NCI-H345 (cell line): Measurements from ENCODE around the gene GGN.
"Not testable (repeated sequence)": the region's sequence is repeated elsewhere in the genome, so short reads cannot be mapped to it uniquely, and the experiment has no call there.

Experiments
- DNase-seq: peaks from one replicate; lab custom pipeline; 2025; lab: John Stamatoyannopoulos, UW

GGN gene

GRCh38 chr19:38386971-38387549 is 774 bp downstream of the GGN start:
- no peak for DNase-seq

DNA sequence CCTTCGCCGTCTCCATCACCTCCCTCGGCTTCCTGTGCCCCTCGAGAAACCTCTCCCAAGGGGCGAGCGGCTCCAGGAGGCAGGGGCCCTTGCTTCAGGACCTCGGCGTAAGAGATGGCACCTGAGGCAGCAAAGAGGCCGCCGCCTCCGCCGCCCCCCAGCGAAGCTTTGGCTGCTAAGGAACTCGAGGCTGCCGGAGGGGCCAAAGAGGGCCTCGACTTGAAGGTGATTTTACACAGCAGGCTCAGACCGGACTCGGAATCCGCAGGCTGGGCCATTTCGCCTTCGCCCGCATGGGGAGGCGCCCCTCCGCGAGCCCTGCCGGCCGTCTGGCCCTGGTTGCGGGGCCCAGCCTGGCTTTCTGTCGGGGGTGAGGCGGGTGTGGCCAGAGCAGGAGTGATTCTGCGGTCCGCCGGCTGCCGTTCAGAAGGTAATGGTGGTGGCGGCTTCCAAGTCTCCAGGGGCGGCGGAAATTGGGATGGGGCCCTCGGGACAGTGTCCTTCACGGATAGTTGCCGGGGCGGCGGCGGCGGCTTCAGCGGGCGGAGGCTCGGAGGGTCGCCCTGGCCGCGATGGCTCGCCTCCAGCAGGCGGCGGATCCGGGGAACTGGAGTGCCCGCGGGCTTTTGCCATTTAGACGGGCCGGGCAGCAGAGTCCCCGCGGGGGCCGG is 1.4 kb downstream of the GGN start:
- DNase-seq, result no peak

DNA sequence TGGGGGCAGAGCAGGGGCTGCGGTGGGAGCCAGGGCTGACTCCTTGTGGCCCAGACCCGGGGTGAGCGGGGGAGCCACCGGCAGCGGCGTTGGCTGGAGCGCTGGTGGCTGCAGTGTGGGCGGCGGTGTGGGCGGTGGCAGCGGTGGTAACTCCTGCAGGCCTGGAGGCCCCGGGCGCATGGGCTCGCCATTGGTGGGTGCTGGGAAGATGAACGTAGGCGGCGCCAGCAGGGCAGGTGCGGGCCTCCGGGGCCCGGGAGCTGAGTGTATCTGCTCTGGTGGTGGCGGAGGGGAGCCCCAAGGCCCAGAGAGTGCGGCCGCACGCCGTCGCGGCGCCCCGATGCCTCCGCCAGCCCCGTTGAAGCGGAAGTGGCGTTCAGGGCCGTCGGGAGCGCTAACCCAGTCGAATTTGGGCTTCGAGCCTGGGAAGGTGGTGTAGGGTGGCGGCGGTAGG is 2.0 kb downstream of the GGN start:
- no peak for DNase-seq

- no peak for DNase-seq
These were observed 2.6 kb downstream of the GGN start for GRCh38 chr19:38385057-38385803.

DNA sequence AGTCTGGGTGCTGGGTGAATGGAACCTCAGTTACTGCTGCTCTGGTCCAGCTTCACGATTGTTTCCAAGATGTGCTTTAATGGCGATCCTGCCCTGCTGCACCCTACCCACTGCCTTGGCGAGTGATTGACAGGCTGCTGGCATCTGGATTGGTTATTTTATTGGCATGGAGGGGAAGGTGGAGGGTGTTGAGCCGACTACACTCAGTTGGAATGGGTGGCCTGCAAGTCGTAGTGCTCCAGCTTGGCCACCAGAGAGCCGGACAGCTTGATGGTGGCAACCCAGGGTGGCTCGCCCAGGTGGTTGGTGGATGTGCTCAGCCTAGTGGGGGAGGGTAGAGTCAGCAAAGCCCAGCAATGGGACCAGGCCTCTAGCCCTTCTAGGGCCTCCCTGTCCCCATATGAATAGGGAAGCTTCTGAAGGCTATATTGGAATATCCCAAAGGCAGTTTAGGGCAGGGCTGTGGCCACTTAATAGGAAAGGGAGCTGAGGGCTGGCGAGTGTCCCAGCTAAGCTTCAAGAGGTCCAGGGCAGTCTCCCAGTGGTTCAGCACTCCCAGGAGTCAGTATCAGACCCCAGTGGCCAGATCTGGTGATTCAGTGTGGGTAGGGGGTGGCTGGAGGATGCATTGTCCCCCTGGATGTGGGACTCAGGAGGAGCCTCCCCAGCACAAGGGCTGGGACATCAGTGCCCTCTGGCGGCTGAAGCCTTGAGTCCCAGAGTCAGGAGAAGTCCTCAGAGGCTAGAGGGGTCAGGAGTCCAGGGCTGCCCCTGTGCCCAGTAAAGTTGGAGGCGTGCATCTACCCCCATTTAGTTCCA is 3.4 kb downstream of the GGN start:
- DNase-seq, result no peak

GRCh38 chr19:38383743-38384142 is 4.1 kb downstream of the GGN start:
- DNase-seq, result no peak

DNA sequence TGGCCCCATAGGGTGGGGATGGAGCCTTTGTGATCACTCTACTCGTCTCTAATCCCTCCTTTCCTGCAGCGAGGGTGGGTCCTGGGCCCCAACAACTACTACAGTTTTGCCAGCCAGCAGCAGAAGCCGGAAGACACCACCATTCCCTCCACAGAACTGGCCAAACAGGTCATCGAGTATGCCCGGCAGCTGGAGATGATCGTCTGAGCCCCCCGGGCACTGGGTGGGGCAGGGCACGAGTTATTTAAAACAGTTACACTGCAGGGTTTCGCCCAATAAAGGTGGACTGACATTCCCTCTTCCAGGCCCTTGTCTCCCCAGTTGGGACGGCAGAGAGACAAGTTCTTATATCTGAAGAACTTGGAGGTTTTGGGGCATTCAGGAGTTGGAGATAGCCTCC is 4.7 kb downstream of the GGN start:
- DNase-seq, result no peak

DNA sequence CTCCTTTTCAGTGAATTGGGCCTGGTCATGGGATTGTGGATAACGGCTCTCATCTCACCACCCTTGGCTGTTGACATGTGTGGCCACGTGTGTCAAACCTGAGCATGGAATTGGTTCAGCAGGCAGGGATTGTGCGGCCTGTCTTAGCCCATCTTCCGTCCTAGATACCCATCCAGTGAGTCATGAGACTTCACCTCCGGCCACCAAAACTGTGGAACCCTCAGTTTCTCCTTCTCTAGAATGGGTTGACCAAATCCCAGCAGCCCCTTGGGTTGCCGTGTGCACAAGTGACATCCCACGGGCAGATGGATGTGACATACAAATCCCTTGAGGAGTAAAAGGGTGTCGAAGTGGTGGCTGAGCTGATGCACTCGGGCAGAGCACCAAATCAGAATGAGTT is 6.7 kb downstream of the GGN start:
- no peak for DNase-seq

DNA sequence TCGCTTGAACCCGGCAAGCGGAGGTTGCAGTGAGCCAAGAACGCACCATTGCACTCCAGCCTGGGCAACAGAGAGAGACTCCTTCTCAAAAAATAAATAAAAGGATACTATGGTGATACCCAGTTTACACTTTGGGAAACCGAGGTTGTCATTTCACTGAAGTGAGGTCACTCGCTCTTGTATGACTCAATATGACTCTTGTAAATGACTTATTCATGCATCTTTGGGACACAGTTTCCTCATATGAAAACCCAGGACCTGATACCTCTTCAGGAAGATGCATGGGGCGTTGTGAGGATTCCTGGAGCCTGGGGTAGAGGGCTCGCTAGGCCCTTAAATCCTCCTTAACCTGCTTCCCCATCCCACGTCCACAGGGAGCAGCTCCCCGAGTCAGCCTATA is 9.0 kb downstream of the GGN start:
- DNase-seq, result no peak

DNA sequence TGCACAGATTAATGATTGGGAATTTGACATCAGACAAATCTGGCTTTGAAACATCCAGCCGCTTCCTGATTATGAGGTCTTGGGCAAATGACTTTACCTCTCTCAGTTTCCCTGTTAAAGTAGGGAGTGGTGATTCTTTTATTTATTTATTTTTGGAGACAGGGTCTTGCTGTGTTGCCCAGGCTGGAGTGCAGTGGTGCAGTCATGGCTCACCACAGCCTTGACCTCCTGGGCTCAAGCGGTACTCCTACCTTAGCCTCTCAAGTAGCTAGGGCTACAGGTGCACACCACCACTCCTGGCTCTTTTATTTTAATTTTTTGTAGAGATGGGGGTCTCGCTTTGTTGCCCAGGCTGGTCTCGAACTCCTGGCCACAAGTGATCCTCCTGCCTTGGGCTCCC is 10.8 kb downstream of the GGN start:
- DNase-seq, result no peak

- DNase-seq, result no peak
These were observed 11.3 kb downstream of the GGN start for GRCh38 chr19:38376576-38376975.

DNA sequence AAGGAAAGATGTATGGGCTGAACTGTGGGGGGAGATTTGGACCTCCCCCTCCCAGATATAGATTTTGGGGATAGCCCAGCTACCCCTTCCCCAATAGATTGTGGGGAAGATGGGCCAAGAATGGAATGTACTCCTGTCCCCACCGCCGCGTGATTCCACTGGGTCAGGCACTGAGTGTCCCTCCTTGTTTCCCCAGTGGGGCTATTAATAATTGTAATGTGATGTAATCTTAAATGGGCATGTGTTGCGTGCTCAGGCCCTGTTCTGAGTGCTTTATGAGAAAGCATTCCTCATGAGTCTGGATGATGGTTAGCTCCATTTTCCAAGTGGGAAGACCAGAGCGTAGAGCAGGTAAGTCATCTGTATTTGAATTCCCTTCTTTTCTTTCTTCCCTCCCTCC is 12.1 kb downstream of the GGN start:
- no peak for DNase-seq

GRCh38 chr19:38375098-38375493 is 12.7 kb downstream of the GGN start:
- DNase-seq, result no peak

DNA sequence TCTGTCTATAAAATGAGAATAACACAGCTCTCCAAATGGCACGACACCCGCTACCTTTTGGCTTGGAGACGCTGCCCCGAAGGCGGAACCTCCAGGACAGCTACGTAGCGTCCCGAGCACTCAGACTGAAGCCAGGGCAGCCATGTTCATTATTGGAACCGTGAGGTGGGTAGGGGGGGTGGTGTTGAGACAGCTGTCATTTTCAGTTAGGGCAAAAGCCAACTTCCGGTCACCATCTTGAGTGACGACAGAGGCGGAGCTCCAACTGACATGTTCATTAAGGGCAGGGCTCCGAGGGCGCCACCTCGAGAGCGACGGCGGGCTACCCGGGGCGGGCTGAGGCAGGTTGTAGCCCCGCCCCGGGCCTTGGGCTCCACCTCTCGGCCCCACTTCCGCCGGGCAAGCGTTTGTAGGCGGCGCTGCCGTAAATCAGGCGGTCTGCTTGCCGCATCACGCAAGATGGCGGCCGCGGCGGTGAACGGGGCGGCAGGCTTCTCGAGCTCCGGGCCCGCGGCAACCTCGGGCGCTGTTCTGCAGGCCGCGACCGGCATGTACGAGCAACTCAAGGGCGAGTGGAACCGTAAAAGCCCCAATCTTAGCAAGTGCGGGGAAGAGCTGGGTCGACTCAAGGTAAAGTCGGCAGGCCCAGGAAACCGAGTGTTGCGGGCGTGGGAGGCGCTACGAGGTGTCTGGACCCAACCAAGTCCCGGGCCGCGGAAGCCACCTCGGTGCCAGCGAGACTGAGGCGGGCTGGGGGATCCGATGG is 13.3 kb downstream of the GGN start, which contains the start of gene PSMD8:
PSMD8 (plus strand) TSS at position 240 of the 766 bp plus-strand sequence; CDS start at position 271, 31 bp downstream.
- peak; percentile 100 for DNase-seq

- DNase-seq, result no peak
These were observed 13.9 kb downstream of the GGN start for GRCh38 chr19:38373907-38374331.

DNA sequence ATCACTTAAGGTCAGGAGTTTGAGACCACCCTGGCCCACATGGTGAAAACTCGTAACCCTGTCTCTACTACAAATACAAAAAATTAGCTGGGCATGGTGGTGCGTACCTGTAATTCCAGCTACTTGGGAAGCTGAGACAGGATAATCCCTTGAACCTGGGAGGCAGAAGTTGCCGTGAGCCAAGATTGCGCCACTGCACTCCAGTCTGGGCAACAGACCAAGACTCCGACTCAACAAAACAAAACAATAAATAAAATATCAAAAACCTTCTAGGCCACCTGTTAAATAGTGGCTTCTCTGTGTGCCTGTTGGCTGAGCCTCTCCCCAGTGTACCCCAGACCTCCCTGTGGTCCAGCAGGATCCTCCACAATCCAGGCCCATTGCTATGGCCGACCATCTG is 16.8 kb downstream of the GGN start:
- no peak for DNase-seq

DNA sequence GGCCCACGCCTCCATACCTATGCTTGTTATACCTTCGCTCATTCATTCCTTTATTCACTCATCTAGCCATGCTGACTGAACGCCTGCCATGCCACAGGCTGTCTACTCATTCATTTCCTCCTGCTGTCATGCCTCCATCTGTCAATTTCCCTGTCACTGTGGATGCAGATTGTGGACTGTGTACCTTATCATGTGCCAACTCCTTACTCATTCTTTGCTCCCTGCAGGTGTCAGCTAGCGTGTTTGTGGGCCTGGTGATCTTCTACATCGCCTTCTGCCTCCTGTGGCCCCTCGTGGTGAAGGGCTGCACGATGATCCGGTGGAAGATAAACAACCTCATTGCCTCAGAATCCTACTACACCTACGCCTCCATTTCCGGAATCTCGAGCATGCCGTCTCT is 17.5 kb downstream of the GGN start:
- DNase-seq, result no peak

GRCh38 chr19:38369584-38369983 is 18.2 kb downstream of the GGN start:
- DNase-seq, result no peak

DNA sequence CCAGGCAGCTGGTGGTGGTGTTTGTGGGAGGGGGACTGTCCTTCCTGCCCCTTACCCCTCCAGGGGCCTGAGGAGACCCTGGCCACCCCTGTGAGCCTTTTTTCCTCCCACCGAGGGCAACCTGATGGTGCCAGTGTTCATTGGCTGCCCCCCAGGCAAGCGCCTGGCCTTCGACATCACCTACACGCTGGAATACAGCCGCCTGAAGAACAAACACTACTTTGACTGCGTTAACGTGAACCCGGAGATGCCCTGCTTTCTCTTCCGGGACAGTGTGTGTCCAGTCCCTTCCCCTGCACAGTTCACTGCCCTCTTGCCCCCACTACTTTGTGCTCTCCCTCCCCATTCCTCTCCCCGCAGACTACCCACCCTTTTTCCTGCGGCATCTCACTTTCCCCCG is 20.8 kb downstream of the GGN start:
- no peak for DNase-seq

DNA sequence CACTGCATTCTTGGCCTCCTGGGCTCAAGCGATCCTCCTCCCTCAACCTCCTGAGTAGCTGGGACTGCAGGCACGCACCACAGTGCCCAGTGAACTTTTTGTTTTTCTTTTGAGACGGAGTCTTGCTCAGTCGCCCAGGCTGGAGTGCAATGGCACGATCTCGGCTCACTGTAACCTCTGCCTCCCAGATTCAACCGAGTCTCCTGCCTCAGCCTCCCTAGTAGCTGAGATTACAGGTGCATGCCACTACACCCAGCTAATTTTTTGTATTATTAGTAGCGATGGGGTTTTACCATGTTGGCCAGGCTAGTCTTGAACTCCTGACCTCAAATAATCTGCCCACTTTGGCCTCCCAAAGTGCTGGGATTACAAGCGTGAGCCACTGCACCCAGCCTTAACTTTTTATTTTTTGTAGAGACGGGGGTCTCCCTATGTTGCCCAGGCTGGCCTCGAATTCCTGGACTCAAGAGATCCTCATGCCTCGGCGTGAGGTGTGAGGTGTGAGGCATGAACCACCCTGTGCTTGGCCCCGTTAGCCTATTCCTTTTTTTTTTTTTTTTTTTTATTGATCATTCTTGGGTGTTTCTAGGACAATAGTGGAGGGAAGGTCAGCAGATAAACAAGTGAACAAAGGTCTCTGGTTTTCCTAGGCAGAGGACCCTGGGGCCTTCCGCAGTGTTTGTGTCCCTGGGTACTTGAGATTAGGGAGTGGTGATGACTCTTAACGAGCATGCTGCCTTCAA is 24.7 kb downstream of the GGN start:
- not testable (repeated sequence) for DNase-seq
